Measurements from ENCODE around the gene SLC12A9.

The SLC12A9 gene

GRCh38 chr7:100914208-100914878 lies 61.8 kb downstream of the SLC12A9 start (continued):
- no peak for TF ChIP-seq ZBTB44 (tag by site-specific recombination; IDR thresholded peaks at IDR 0.05)
- no peak for TF ChIP-seq ZBTB20 (tag by site-specific recombination; IDR thresholded peaks at IDR 0.05)
- TF ChIP-seq ZNF280C (tag by site-specific recombination; IDR thresholded peaks at IDR 0.05): no peak
- 0 out of 2 replicates have a peak, but pooled peaks have one; percentile 46 for TF ChIP-seq ZNF292 (tag by site-specific recombination; IDR thresholded peaks at IDR 0.05; ENCODE audit: borderline replicate concordance, low read depth)
- TF ChIP-seq SP7 (tag by site-specific recombination; IDR thresholded peaks at IDR 0.05): no peak
- no peak for TF ChIP-seq ZNF211 (tag by site-specific recombination; IDR thresholded peaks at IDR 0.05; ENCODE audit: low read depth)
- TF ChIP-seq INSM2 (tag by site-specific recombination; IDR thresholded peaks at IDR 0.05): no peak
- TF ChIP-seq ZNF488 (tag by site-specific recombination; IDR thresholded peaks at IDR 0.05): no peak
- TF ChIP-seq ZNF701 (tag by site-specific recombination; IDR thresholded peaks at IDR 0.05): no peak
- no peak for TF ChIP-seq GFI1B (tag by site-specific recombination; IDR thresholded peaks at IDR 0.05)
- no peak for TF ChIP-seq GLIS2 (tag by site-specific recombination; IDR thresholded peaks at IDR 0.05)
- 0 out of 2 replicates have a peak, but pooled peaks have one; percentile 26 for TF ChIP-seq ZNF404 (tag by site-specific recombination; IDR thresholded peaks at IDR 0.05)
- TF ChIP-seq WT1 (tag by site-specific recombination; IDR thresholded peaks at IDR 0.05): no peak

- H3K9me3 ChIP-seq (ENCODE audit: control insufficient read depth, insufficient read depth, low read depth, low read length): no peaks in the 10 kb centered on the region
- ChIA-PET POLR2A (no interaction called here), CTCF (no interaction called here)
Observed at GRCh38 chr7:100914879-100915447, 62.5 kb downstream of the SLC12A9 start.

More at GRCh38 chr7:100914879-100915447, 62.5 kb downstream of the SLC12A9 start:
- H3K27ac ChIP-seq (ENCODE audit: extremely low read depth, low read depth, low read length): no peak overlapping the region
- no peaks in the 10 kb centered on the region for H3K36me3 ChIP-seq (ENCODE audit: control insufficient read depth in 2 of 2, insufficient read depth in 1 of 2, low read length in 2 of 2)
- no peak overlapping the region for H3K4me3 ChIP-seq (ENCODE audit: low read depth, low read length)
- TF ChIP-seq ZNF157 (tag by site-specific recombination; IDR thresholded peaks at IDR 0.05) (no peak), ZNF426 (tag by site-specific recombination; IDR thresholded peaks at IDR 0.05) (0 out of 2 replicates have a peak, but pooled peaks have one; percentile 1)
- H3K4me1 ChIP-seq (ENCODE audit: control insufficient read depth, insufficient read depth, low read length): no peaks in the 10 kb centered on the region
